ENCODE results near the gene TNPO1. TPM values are rescaled to one million over a fixed set of nuclear protein-coding genes. Genes with fewer than 3 reads are reported as not detected.
"Not testable (repeated sequence)": the region's sequence is repeated elsewhere in the genome, so short reads cannot be mapped to it uniquely, and the experiment has no call there.

TNPO1 gene
- total and polyA plus RNA-seq, 10 of the 15 experiments (the other 5 are each of a cell fraction or from before 2014, with no cell fraction given), result 18.1 to 123 (median 79.2) TPM

DNA sequence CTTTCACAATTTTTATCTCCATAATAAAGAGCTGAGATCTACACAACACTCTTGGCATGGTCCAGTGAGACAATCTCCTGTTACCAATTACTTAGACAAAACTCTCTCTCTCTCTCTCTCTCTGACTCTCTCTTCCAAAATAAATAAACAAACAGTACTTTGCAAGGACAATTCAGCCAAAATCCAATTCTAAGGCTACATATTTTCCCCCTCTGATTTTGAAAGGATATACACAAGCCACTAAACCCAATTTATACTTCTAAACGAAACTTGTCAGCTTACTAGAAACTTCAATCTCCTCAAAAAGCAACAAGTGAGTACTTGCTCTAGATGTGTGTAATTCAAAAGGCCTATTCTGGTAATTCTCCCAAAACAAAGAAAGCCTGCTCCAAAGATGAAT, 26.3 kb upstream of the TNPO1 start:
- intact Hi-C loops (cut with micrococcal nuclease; ENCODE audit: unreplicated experiment), result no loop called here
- in situ Hi-C loops (cut with MboI), result no loop called here
- WGBS (ENCODE audit: insufficient coverage, insufficient replicate concordance, low lambda C conversion rate, missing lambda C conversion rate), result 0% methylated on average over 1 of the region's 1 CpG
- no TSS peak for BruUV-seq (replicated peaks)
- H3K36me3 ChIP-seq (ENCODE audit: control insufficient read depth in 2 of 2, insufficient read depth in 2 of 2, low read length in 1 of 2), result no peaks in the 10 kb centered on the region
- no peaks in the 10 kb centered on the region for H3K79me2 ChIP-seq (ENCODE audit: control insufficient read depth, insufficient read depth, low read length)
- no peaks in the 10 kb centered on the region; a peak in 1 of 4 replicates for H3K27me3 ChIP-seq (replicated peaks in 1 of 2; ENCODE audit: control insufficient read depth in 2 of 2, insufficient read depth in 2 of 2, low read length in 1 of 2)
- H3K4me3 ChIP-seq, result no peak overlapping the region
- H4K20me1 ChIP-seq (ENCODE audit: control insufficient read depth, insufficient read depth), result no peaks in the 10 kb centered on the region
- TF ChIP-seq REST (IDR thresholded peaks at IDR 0.05; ENCODE audit: low read depth, low read length), result no peak
- TF ChIP-seq NR2F1 (conservative IDR thresholded peaks at IDR 0.05), result no peak
- no peak for TF ChIP-seq MTA3 (IDR thresholded peaks at IDR 0.05; ENCODE audit: borderline replicate concordance, low read length)
- TF ChIP-seq KDM1A (IDR thresholded peaks at IDR 0.05; ENCODE audit: borderline replicate concordance), result no peak
- no peak for TF ChIP-seq FOXK2 (IDR thresholded peaks at IDR 0.05)
- no peak for TF ChIP-seq CEBPB (IDR thresholded peaks at IDR 0.05; ENCODE audit: borderline replicate concordance in 1 of 2, low read depth in 2 of 2, low read length in 2 of 2)
- TF ChIP-seq, protein P1, sequence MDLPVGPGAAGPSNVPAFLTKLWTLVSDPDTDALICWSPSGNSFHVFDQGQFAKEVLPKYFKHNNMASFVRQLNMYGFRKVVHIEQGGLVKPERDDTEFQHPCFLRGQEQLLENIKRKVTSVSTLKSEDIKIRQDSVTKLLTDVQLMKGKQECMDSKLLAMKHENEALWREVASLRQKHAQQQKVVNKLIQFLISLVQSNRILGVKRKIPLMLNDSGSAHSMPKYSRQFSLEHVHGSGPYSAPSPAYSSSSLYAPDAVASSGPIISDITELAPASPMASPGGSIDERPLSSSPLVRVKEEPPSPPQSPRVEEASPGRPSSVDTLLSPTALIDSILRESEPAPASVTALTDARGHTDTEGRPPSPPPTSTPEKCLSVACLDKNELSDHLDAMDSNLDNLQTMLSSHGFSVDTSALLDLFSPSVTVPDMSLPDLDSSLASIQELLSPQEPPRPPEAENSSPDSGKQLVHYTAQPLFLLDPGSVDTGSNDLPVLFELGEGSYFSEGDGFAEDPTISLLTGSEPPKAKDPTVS (IDR thresholded peaks at IDR 0.05; ENCODE audit: low read depth, low read length), result no peak
- no peak for TF ChIP-seq SREBF1 (IDR thresholded peaks at IDR 0.05; ENCODE audit: low read length)
- no peak for TF ChIP-seq ASH2L (IDR thresholded peaks at IDR 0.05; ENCODE audit: borderline replicate concordance, low read depth)
- TF ChIP-seq HDGF (IDR thresholded peaks at IDR 0.05), result no peak
- TF ChIP-seq MEF2B (IDR thresholded peaks at IDR 0.05; ENCODE audit: partially characterized antibody, poor library complexity, severe bottlenecking), result no peak
- no peak for TF ChIP-seq CHD1 (IDR thresholded peaks at IDR 0.05; ENCODE audit: low read depth, low read length)
- DNase-seq (ENCODE audit: low read depth, low spot score), result no peak
- H3K9ac ChIP-seq (ENCODE audit: control insufficient read depth, insufficient read depth, low read length), result no peak overlapping the region
- no peaks in the 10 kb centered on the region for H3K9me3 ChIP-seq (replicated peaks; ENCODE audit: control insufficient read depth, insufficient read depth, low read length)
- ATAC-seq, result no peak
- no peaks in the 10 kb centered on the region for H3K4me1 ChIP-seq (ENCODE audit: control insufficient read depth, insufficient read depth, low read length)
- RAD21 ChIA-PET (ENCODE audit: unreplicated experiment), result no interaction called here
- SMC1A ChIA-PET (ENCODE audit: uncharacterized antibody, unreplicated experiment), result no interaction called here
- H2AFZ ChIP-seq (ENCODE audit: control insufficient read depth, low read depth, low read length), result no peak overlapping the region
- CTCF ChIA-PET, result no interaction called here
- POLR2A ChIA-PET, result no interaction called here
- no peak overlapping the region for H3K4me2 ChIP-seq (ENCODE audit: control insufficient read depth, insufficient read depth)
- no peak for FAIRE-seq
- H3K27ac ChIP-seq (ENCODE audit: control insufficient read depth, insufficient read depth), result no peak overlapping the region

- H3K9me3 ChIP-seq (replicated peaks; ENCODE audit: control insufficient read depth, insufficient read depth, low read length); ATAC-seq; H2AFZ ChIP-seq (ENCODE audit: control insufficient read depth, low read depth, low read length); POLR2A ChIA-PET; FAIRE-seq; intact Hi-C loops (cut with micrococcal nuclease; ENCODE audit: unreplicated experiment); RAD21 ChIA-PET (ENCODE audit: unreplicated experiment); H3K27me3 ChIP-seq (replicated peaks in 1 of 2; ENCODE audit: control insufficient read depth in 2 of 2, insufficient read depth in 2 of 2, low read length in 1 of 2); DNase-seq (ENCODE audit: low read depth, low spot score); H3K36me3 ChIP-seq (ENCODE audit: control insufficient read depth in 2 of 2, insufficient read depth in 2 of 2, low read length in 1 of 2); BruUV-seq (replicated peaks); in situ Hi-C loops (cut with MboI); H4K20me1 ChIP-seq (ENCODE audit: control insufficient read depth, insufficient read depth); H3K79me2 ChIP-seq (ENCODE audit: control insufficient read depth, insufficient read depth, low read length); H3K4me1 ChIP-seq (ENCODE audit: control insufficient read depth, insufficient read depth, low read length); SMC1A ChIA-PET (ENCODE audit: uncharacterized antibody, unreplicated experiment); H3K4me3 ChIP-seq; H3K9ac ChIP-seq (ENCODE audit: control insufficient read depth, insufficient read depth, low read length); H3K4me2 ChIP-seq (ENCODE audit: control insufficient read depth, insufficient read depth); H3K27ac ChIP-seq (ENCODE audit: control insufficient read depth, insufficient read depth): not testable (repeated sequence)
- 30% methylated on average over 4 of the region's 5 CpGs for WGBS (ENCODE audit: insufficient coverage, insufficient replicate concordance, low lambda C conversion rate, missing lambda C conversion rate)
- CTCF ChIA-PET, result interaction anchor here (2.6 kb wide), 1 partner anchor 26 kb away, joined by 9 read pairs; no protein-coding TSS in a partner anchor
Measured at GRCh38 chr5:72792662-72793061, 23.8 kb upstream of the TNPO1 start.

All from GM12878 (cell line).